Ramos (cell line): ENCODE measurements around the gene TRAPPC6A.

Source experiments
- in situ Hi-C: fragments of 300-500 bp; cut with MboI; formaldehyde crosslinking; loops from one replicate; pipeline ENCODE4 v1.14.3; 2022; ENCODE audit warnings: low sequenced_read_pairs; ENCODE audit not compliant: unreplicated experiment

Gene TRAPPC6A

GRCh38 chr19:45177817-45178261 is at the start of gene TRAPPC6A:
TSS of gene TRAPPC6A (minus strand) at chr19:45178237. CDS start at chr19:45178218, 19 bp downstream.
- in situ Hi-C loops: no loop called here

- in situ Hi-C loops: no loop called here
Observed at GRCh38 chr19:45224645-45225044, 46.6 kb upstream of the TRAPPC6A start.

GRCh38 chr19:45223879-45224278 is 45.8 kb upstream of the TRAPPC6A start:
- in situ Hi-C loops: no loop called here

- in situ Hi-C loops: no loop called here
Observed at GRCh38 chr19:45222724-45223123, 44.7 kb upstream of the TRAPPC6A start.

GRCh38 chr19:45218911-45219743 is 41.1 kb upstream of the TRAPPC6A start:
- in situ Hi-C loops: no loop called here

GRCh38 chr19:45218426-45218825 is 40.4 kb upstream of the TRAPPC6A start:
- in situ Hi-C loops: no loop called here

- in situ Hi-C loops: no loop called here
Observed at GRCh38 chr19:45217957-45218334, 39.9 kb upstream of the TRAPPC6A start.

- in situ Hi-C loops: no loop called here
Observed at GRCh38 chr19:45217193-45217956, 39.3 kb upstream of the TRAPPC6A start.

GRCh38 chr19:45216667-45217066 is 38.6 kb upstream of the TRAPPC6A start:
- in situ Hi-C loops: no loop called here

GRCh38 chr19:45215391-45216191 is 37.6 kb upstream of the TRAPPC6A start:
- in situ Hi-C loops: no loop called here

GRCh38 chr19:45213031-45213430 is 35.0 kb upstream of the TRAPPC6A start:
- in situ Hi-C loops: no loop called here

GRCh38 chr19:45211751-45212381 is 33.8 kb upstream of the TRAPPC6A start:
- in situ Hi-C loops: no loop called here

- in situ Hi-C loops: no loop called here
Observed at GRCh38 chr19:45206328-45206727, 28.3 kb upstream of the TRAPPC6A start.

- in situ Hi-C loops: no loop called here
Observed at GRCh38 chr19:45205810-45206209, 27.8 kb upstream of the TRAPPC6A start.

GRCh38 chr19:45202637-45203036 is 24.6 kb upstream of the TRAPPC6A start:
- in situ Hi-C loops: no loop called here

- in situ Hi-C loops: no loop called here
Observed at GRCh38 chr19:45200568-45200967, 22.5 kb upstream of the TRAPPC6A start.

- in situ Hi-C loops: no loop called here
Observed at GRCh38 chr19:45195764-45196163, 17.7 kb upstream of the TRAPPC6A start.

GRCh38 chr19:45191375-45191774 is 13.3 kb upstream of the TRAPPC6A start:
- in situ Hi-C loops: no loop called here

GRCh38 chr19:45189971-45190370 is 11.9 kb upstream of the TRAPPC6A start:
- in situ Hi-C loops: loop anchor here (10.0 kb wide), 1 partner anchor 285 kb away; the partner anchor contains the start of gene APOE
